Renal pelvis (tissue), 4 donors: ENCODE results near the gene HERPUD1. TPM values are rescaled to one million over a fixed set of nuclear protein-coding genes. Genes with fewer than 3 reads are reported as not detected.
A peak's percentile ranks its signal among the peaks of the same experiment; 100 is the strongest.
"Not testable (repeated sequence)": the region's sequence is repeated elsewhere in the genome, so short reads cannot be mapped to it uniquely, and the experiment has no call there.

Experiments used
- DNase-seq: peaks from one replicate; pipeline ENCODE4 v3.0.0-alpha.2; 2013
- polyA plus RNA-seq, 3 donors: library from polyadenylated mRNA; unstranded; fragments of 120-200 nt; gene quantifications; one replicate each; pipeline ENCODE4 v1.2.1, GENCODE V29; 2013; ENCODE audit not compliant: insufficient read length in 3 of 3

The HERPUD1 gene
- polyA plus RNA-seq, 3 donors = 104 to 129 (median 108) TPM

GRCh38 chr16:56950881-56951771 lies 19.2 kb downstream of the HERPUD1 start:
- DNase-seq = no peak

DNA sequence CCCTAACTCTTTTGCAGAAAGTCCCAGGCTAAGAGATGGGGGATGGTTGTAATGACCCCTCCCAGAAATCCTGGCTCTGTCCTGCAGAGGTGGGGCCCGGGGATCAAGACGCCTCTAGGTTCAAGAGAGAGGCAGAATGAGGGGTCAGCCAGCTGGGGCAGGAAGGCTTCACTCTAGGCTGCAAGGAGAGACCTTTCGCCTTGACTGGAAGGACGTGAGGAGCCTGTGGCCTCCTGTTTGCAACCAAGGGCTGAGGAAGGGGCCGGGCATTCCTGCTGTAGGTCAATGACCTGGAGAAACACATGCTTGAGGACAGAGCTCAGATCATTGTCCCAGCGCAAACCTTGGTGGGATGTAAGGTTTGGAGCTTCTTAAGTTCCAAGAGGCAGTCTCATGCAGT lies 21.1 kb downstream of the HERPUD1 start:
- no peak for DNase-seq

DNA sequence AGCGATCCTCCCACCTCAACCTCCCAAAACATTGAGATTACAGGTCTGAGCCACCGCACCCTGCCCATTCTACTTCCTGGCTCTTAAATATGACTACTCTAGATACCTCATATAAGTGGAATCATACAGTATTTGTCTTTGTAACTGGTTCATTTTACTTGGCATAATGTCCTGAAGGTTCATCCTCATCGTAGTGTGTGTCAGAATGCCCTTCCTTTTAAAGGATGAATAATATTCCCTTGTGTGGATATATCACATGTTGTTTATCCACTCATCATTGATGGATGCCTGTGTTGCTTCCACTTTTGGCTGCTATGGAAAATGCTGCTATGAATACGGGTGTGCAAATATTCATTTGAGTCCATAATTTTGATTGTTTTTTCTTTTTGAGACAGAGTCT lies 24.1 kb downstream of the HERPUD1 start:
- no peak for DNase-seq

- no peak for DNase-seq
Observed at GRCh38 chr16:56956756-56957155, 24.8 kb downstream of the HERPUD1 start.

GRCh38 chr16:56960681-56961281 lies 28.8 kb downstream of the HERPUD1 start:
- DNase-seq = no peak

- peak; percentile 28 for DNase-seq
Observed at GRCh38 chr16:56961386-56961785, 29.4 kb downstream of the HERPUD1 start.

DNA sequence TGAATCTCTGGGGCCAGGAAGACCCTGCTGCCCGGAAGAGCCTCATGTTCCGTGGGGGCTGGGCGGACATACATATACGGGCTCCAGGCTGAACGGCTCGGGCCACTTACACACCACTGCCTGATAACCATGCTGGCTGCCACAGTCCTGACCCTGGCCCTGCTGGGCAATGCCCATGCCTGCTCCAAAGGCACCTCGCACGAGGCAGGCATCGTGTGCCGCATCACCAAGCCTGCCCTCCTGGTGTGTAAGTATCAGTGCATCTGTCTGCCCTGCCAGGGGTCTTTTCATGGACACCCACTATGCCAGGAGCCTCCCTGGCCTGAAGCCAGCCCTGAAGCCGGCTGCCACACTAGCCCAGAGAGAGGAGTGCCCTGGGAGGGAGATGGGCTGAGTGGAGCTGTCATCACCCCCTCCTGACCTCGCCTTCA lies 29.9 kb downstream of the HERPUD1 start, which contains the start of gene CETP:
Gene CETP, plus strand, starts transcription at position 100 of the 431 bp plus-strand sequence. Its CDS starts 30 bp downstream, at position 130.
- DNase-seq = no peak

DNA sequence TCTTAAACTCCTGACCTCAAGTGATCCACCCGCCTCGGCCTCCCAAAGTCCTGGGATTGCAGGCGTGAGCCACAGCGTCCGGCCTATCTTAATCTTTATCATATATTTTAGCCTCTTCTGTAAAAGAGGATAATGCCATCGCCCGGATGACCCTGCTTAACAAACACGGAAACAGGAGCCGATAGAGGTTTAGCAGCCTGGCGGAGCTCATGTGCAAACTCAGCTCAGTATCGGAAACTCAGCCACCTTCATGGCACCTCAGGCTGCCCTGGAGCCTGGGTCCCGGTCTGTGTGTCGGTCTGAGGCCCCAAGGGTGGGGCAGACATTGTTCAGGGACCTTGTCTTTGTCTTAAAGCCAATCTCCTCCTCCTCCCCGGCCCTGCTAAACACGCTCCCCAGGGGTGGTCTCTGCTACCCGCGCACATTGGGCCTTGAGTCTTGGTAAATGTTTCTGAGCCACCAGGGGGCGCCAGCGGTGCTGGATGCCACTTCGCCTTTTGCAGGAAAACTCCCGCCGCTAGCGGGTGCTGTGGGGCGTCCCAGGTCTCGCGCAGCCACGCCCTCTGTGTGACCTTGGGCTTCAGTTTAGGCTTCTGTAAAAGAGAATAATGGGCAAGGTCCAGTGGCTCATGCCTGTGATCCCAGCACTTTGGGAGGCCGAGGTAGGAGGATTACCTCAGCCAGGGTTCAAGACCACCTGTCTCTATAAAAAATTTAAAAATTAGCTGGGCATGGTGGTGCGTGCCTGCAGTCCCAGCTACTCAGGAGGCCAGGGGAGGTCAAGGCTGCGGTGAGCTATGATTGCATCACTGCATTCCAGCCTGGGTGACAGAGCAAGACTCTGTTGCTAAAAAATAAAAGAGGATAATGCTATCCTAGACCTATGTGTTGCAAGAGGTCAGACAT lies 32.6 kb downstream of the HERPUD1 start:
- DNase-seq = peak; percentile 74

DNA sequence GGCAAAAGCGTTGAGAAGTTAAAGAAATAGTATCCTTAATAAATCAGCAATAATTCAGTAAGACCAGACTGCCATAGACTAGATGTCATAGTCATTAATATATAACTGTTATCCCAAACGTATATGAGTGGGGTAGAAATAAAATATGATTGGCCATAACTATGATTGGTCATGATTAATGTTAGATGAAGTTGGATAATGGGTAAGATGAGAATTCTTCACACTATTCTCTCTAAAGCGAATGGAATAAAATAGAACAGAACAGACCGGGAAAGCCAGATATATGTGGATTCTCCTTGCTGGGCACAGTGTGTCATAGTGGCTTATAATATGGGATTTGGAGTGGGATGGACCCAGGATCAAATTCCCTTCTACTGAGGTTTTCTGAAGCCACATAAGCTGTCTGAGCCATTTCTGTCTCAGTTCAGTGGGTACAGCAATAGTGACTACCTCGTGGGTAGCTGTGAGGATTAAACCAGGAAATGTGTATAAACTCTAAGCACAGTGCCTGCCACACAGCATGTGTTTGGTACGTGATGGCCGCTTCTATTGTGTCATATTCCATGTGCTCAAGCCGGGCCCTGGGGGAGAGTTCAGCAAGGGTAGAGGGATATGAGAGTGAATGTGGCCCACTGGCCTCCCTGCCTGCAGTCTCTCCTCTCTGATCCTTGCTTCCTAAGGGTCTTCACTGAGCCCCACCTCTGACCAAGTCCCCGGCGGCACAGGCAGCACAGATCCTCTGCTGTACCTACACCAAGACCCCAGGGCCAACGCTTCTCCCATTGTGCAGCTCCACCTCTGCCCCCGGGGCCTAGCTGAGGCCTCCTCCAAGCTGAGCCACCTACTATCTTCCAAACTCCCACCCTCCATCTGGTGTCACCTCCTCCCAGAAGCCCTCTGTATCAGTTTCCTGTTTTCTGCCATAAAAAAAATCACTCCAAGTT lies 33.5 kb downstream of the HERPUD1 start:
- DNase-seq = no peak

DNA sequence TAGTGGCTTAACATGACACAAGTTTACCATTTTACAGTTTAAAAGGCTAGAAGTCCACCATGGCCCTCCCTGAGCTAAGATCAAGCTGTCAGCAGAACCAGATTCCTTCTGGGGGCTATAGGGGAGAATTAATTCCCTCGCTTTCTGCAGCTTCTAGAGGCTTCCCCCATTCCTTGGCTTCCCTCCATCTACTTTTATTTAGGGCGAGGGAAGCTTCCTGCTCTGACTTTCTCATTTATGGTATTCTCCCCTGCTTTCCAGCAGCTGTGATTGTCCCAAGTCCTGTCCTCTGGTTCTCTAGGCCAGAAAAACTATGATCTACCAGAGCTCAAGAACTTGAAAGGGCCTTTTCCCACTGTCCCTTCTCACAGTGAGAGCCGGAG lies 34.1 kb downstream of the HERPUD1 start:
- DNase-seq = peak; percentile 62

DNA sequence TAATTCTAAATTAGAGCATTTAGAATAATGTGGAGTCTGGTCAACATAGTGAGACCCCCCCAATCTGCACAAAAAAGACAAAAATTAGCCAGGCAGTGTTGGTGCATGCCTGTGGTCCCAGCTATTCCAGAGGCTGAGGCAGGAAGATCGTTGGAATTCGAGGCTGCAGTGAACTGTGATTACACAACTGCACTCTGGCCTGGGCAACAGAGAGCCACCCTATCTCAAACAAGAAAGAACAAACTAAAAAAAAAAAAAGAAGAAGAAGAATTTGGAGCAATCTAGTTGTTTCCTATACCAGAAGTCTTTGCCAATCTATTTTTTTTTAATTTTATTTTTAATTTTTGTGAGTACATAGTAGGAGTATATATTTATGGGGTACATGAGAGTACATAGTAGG lies 35.8 kb downstream of the HERPUD1 start:
- no peak for DNase-seq

DNA sequence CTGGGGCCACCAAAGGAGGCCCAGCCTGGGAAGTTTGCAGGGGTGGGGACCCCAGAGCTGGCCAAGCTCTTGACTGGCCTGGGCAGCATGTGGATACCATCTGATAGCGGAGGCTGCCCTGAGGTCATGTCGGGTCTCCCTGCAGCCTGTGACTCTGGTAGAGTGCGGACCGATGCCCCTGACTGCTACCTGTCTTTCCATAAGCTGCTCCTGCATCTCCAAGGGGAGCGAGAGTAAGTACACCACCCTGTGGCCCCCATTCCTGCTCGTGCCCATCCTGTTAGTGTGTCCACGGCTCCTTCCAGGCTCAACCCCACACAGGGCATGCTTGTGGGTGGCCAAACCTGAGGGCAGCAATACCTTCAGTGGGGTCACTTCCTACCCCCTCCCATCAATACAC lies 37.8 kb downstream of the HERPUD1 start:
- no peak for DNase-seq

GRCh38 chr16:56970934-56971767 lies 39.2 kb downstream of the HERPUD1 start:
- DNase-seq = no peak

DNA sequence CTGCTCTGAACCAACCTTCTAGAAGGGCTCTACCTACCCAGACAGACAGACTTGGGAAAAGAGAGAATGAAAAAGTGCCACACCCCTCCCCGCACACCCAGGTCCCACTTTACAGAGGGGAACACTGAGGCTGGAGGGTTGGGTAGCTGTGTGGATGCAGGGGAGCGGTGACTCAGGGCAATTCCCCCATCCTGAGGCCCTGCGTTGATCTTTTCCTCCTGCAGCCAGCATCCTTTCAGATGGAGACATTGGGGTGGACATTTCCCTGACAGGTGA lies 39.8 kb downstream of the HERPUD1 start:
- DNase-seq = no peak

GRCh38 chr16:56972403-56973293 lies 40.7 kb downstream of the HERPUD1 start:
- no peak for DNase-seq

- no peak for DNase-seq
Observed at GRCh38 chr16:56973294-56973689, 41.4 kb downstream of the HERPUD1 start.

DNA sequence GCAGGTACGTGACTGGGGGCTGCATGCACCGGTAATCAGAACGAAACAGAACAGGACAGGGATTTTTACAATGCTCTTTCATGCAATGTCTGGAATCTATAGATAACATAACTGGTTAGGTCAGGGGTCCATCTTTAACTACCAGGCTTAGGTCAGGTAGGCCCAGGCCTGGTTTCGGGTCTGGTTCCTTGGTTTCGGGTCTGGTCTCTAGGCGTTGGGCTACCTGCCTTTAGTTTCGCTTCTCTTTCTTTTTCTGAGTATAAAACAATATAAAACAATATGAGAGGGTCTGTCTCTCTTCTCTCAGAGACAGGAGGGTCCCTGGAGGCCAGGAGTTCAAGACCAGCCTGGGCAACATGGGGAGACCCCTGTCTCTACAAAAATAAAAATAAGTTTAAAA lies 42.0 kb downstream of the HERPUD1 start:
- DNase-seq = not testable (repeated sequence)

- no peak for DNase-seq
Observed at GRCh38 chr16:56974549-56975300, 42.8 kb downstream of the HERPUD1 start.

DNA sequence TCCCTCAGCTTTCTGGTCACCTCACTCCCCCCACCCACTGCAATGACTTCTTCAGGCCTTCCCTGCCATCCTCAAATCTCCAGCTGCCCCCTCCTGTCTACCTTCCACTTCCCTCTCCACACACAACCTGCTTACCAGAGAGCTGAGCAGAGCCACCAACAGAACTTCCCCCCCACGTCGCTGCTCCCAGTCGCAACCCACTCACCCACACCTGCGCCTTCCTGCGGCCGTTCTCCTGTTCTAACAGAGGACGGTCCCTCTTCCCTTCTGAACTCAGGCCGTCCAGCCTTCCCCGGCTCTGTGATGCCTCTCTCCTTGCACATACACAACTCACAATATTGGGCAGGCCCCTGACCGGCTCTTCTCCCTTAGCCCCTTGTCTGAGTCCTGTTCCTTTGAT lies 43.8 kb downstream of the HERPUD1 start:
- DNase-seq = no peak
